Mesenchymal stem cell (in vitro differentiated cells and primary cell): ENCODE data around the gene FAM83C.

ENCODE experiments used
- DNase-seq: peaks from one replicate; pipeline ENCODE4 v3.0.0-alpha.2; 2013
- H2AFZ ChIP-seq: one replicate; pipeline ENCODE4 v1.6.1; 2013; ENCODE audit warnings: low read depth, mild to moderate bottlenecking, control low read depth, inconsistent platforms, low read length, moderate library complexity
- H2AK5ac ChIP-seq: 2 replicates; pipeline ENCODE4 v1.6.1; 2013; ENCODE audit warnings: low read length, moderate library complexity, mild to moderate bottlenecking, inconsistent platforms; ENCODE audit not compliant: severe bottlenecking
- H2BK120ac ChIP-seq: one replicate; pipeline ENCODE4 v1.6.1; 2013; ENCODE audit warnings: low read depth, mild to moderate bottlenecking, inconsistent platforms, low read length, moderate library complexity
- H2BK12ac ChIP-seq, 2 experiments: one replicate each; pipeline ENCODE4 v1.6.1; 2013; ENCODE audit warnings: inconsistent platforms in 2 of 2, low read length in 2 of 2, mild to moderate bottlenecking in 2 of 2, moderate library complexity in 2 of 2, control low read depth in 1 of 2
- H2BK15ac ChIP-seq: one replicate; pipeline ENCODE4 v1.6.1; 2013; ENCODE audit warnings: mild to moderate bottlenecking, low read depth, inconsistent platforms; ENCODE audit not compliant: poor library complexity, severe bottlenecking
- H2BK5ac ChIP-seq: 2 replicates; pipeline ENCODE4 v1.6.1; 2013; ENCODE audit warnings: low read depth, mild to moderate bottlenecking, low read length, control low read depth, inconsistent platforms; ENCODE audit not compliant: poor library complexity, severe bottlenecking
- H3K14ac ChIP-seq, 2 experiments: one replicate each; pipeline ENCODE4 v1.6.1; 2013; ENCODE audit warnings: inconsistent platforms in 2 of 2, low read length in 2 of 2, control low read depth in 1 of 2, mild to moderate bottlenecking in 1 of 2, moderate library complexity in 1 of 2
- H3K18ac ChIP-seq, 2 experiments: one replicate each; pipeline ENCODE4 v1.6.1; 2013; ENCODE audit warnings: inconsistent platforms in 2 of 2, low read length in 2 of 2, control low read depth in 1 of 2, low read depth in 1 of 2, mild to moderate bottlenecking in 1 of 2
- H3K23ac ChIP-seq, 2 experiments: one replicate each; pipeline ENCODE4 v1.6.1; 2013; ENCODE audit warnings: inconsistent platforms in 2 of 2, low read length in 2 of 2, mild to moderate bottlenecking in 2 of 2, moderate library complexity in 2 of 2, control low read depth in 1 of 2
- H3K27ac ChIP-seq: 2 replicates; pipeline ENCODE4 v1.5.1; 2013; ENCODE audit warnings: mild to moderate bottlenecking, moderate library complexity, low read length, control low read depth, inconsistent platforms; ENCODE audit not compliant: poor library complexity, severe bottlenecking
- H3K27me3 ChIP-seq, 2 experiments: 2 replicates each; pipeline versions ENCODE4 v1.6.1 to v1.7.0; 2013; ENCODE audit warnings: low read length in 2 of 2, mild to moderate bottlenecking in 2 of 2, moderate library complexity in 2 of 2, control low read depth in 1 of 2, inconsistent platforms in 1 of 2; ENCODE audit not compliant: control insufficient read depth in 1 of 2, insufficient read depth in 1 of 2
- H3K36me3 ChIP-seq, 2 experiments: 2 replicates each; pipeline versions ENCODE4 v1.6.1 to v1.7.0; 2013; ENCODE audit warnings: low read length in 2 of 2, control low read depth in 1 of 2, inconsistent platforms in 1 of 2, low read depth in 1 of 2, mild to moderate bottlenecking in 1 of 2; ENCODE audit not compliant: insufficient read depth in 2 of 2, control insufficient read depth in 1 of 2
- H3K4ac ChIP-seq, 2 experiments: one replicate each; pipeline ENCODE4 v1.6.1; 2013; ENCODE audit warnings: inconsistent platforms in 2 of 2, low read length in 2 of 2, mild to moderate bottlenecking in 2 of 2, moderate library complexity in 2 of 2, control low read depth in 1 of 2, low read depth in 1 of 2
- H3K4me1 ChIP-seq: 2 replicates; pipeline ENCODE4 v1.6.1; 2013; ENCODE audit warnings: low read depth, low read length, control low read depth; ENCODE audit not compliant: control insufficient read depth, insufficient read depth
- H3K4me2 ChIP-seq: 2 replicates; pipeline ENCODE4 v1.6.1; 2013; ENCODE audit warnings: low read length, mild to moderate bottlenecking, inconsistent platforms; ENCODE audit not compliant: poor library complexity, severe bottlenecking
- H3K4me3 ChIP-seq, 2 experiments: 2 replicates each; pipeline versions ENCODE4 v1.5.1 to v1.7.0; 2013; ENCODE audit warnings: low read length in 2 of 2, mild to moderate bottlenecking in 2 of 2, control low read depth in 1 of 2, low read depth in 1 of 2; ENCODE audit not compliant: insufficient read depth in 1 of 2
- H3K79me1 ChIP-seq: replicated peaks from 2 replicates; pipeline ENCODE4 v1.6.1; 2013; ENCODE audit warnings: mild to moderate bottlenecking, control low read depth, low read length, inconsistent platforms; ENCODE audit not compliant: poor library complexity, severe bottlenecking
- H3K9ac ChIP-seq: 2 replicates; pipeline ENCODE4 v1.7.0; 2013; ENCODE audit warnings: mild to moderate bottlenecking, low read length, moderate library complexity
- H3K9me3 ChIP-seq: 2 replicates; pipeline ENCODE4 v1.7.0; 2013; ENCODE audit warnings: mild to moderate bottlenecking, low read length; ENCODE audit not compliant: control insufficient read depth
- H4K8ac ChIP-seq: one replicate; pipeline ENCODE4 v1.6.1; 2013; ENCODE audit warnings: inconsistent platforms, mild to moderate bottlenecking, low read length, moderate library complexity
- H4K91ac ChIP-seq: one replicate; pipeline ENCODE4 v1.6.1; 2013; ENCODE audit warnings: mild to moderate bottlenecking, low read length, inconsistent platforms
- WGBS: methylation state at CpG from one replicate; pipeline ENCODE4 v1.1.7; 2013; ENCODE audit warnings: mixed read lengths; 5-methylcytosine and 5-hydroxymethylcytosine counted together

The FAM83C gene

DNA sequence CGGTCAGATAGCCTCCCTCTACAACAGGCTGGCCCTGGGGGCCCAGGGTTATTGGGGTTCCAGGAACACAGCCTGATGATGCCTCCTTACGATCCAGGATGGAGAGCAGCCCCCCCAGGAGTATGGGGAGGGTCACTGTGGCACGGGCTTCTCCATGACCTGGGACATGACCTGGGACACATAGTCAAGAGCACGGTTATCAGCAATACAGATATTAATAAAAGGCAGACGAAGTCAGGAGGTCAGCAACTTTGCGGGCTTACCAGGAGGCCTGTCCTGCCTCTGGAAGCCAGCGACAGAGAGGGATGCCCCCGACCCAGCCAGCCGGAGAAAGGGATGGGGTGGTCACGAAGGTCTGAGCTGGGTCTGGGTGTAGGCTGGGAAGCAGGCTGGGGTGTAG, 15.1 kb downstream of the FAM83C start:
- peak overlapping the region; percentile 26 for H2BK5ac ChIP-seq
- peak overlapping the region in 1 of 2 experiments; percentile 95 for H3K14ac ChIP-seq
- H3K4ac ChIP-seq = peak overlapping the region; percentile 57 to 92
- H3K18ac ChIP-seq = peak overlapping the region; percentile 70 to 79
- peak overlapping the region; percentile 7 for H2BK15ac ChIP-seq
- peak overlapping the region; percentile 43 for H2AFZ ChIP-seq
- H4K91ac ChIP-seq = peak overlapping the region; percentile 85
- no peaks in the 10 kb centered on the region for H3K9me3 ChIP-seq
- WGBS = 21% methylated on average over 10 of the region's 10 CpGs
- peaks cover 69 to 70% of the 10 kb centered on the region in 2 experiments for H3K36me3 ChIP-seq
- peak overlapping the region; percentile 73 for H4K8ac ChIP-seq
- H3K4me1 ChIP-seq = peaks cover 47% of the 10 kb centered on the region
- peak overlapping the region; percentile 95 for H3K27ac ChIP-seq
- H3K27me3 ChIP-seq = no peaks in the 10 kb centered on the region
- peak overlapping the region; percentile 50 for H3K4me2 ChIP-seq
- H3K4me3 ChIP-seq = peak overlapping the region; percentile 60 to 97
- peak overlapping the region; percentile 58 for H2BK120ac ChIP-seq
- DNase-seq = no peak
- peaks cover 12% of the 10 kb centered on the region for H3K79me1 ChIP-seq
- peak overlapping the region in 1 of 2 experiments; percentile 12 for H2BK12ac ChIP-seq
- H2AK5ac ChIP-seq = peak overlapping the region; percentile 21
- H3K9ac ChIP-seq = peak overlapping the region; percentile 98
- peak overlapping the region in 1 of 2 experiments; percentile 68 for H3K23ac ChIP-seq

GRCh38 chr20:35276408-35276807, 15.8 kb downstream of the FAM83C start:
- 95% methylated on average over 2 of the region's 6 CpGs for WGBS
- peaks cover 65 to 72% of the 10 kb centered on the region in 2 experiments for H3K36me3 ChIP-seq
- DNase-seq = no peak

GRCh38 chr20:35275741-35276251, 16.4 kb downstream of the FAM83C start:
- Histone ChIP-seq H2AFZ (no peak overlapping the region), H3K18ac (no peak overlapping the region), H3K27me3 (no peaks in the 10 kb centered on the region), H3K23ac (no peak overlapping the region), H3K4me1 (peaks cover 53% of the 10 kb centered on the region), H3K27ac (no peak overlapping the region), H3K36me3 (peaks cover 66 to 71% of the 10 kb centered on the region in 2 experiments), H3K4me2 (no peak overlapping the region), H4K91ac (no peak overlapping the region), H4K8ac (no peak overlapping the region), H3K4me3 (no peak overlapping the region), H3K9ac (peak overlapping the region; percentile 98), H2AK5ac (peak overlapping the region; percentile 53), H2BK5ac (no peak overlapping the region), H2BK15ac (no peak overlapping the region), H3K79me1 (peaks cover 12% of the 10 kb centered on the region), H3K4ac (no peak overlapping the region), H2BK12ac (peak overlapping the region in 1 of 2 experiments; percentile 43), H2BK120ac (no peak overlapping the region), H3K9me3 (no peaks in the 10 kb centered on the region), H3K14ac (no peak overlapping the region)
- WGBS = 96% methylated on average over 11 of the region's 12 CpGs
- no peak for DNase-seq

More at GRCh38 chr20:35276408-35276807, 15.8 kb downstream of the FAM83C start:
- H3K27me3 ChIP-seq = no peaks in the 10 kb centered on the region
- H4K8ac ChIP-seq = no peak overlapping the region
- no peak overlapping the region for H3K23ac ChIP-seq
- H2AFZ ChIP-seq = no peak overlapping the region
- peak overlapping the region; percentile 98 for H3K9ac ChIP-seq
- peak overlapping the region in 1 of 2 experiments; percentile 97 for H3K4me3 ChIP-seq
- H3K9me3 ChIP-seq = no peaks in the 10 kb centered on the region
- H3K4me1 ChIP-seq = peaks cover 50% of the 10 kb centered on the region
- peak overlapping the region in 1 of 2 experiments; percentile 26 for H2BK12ac ChIP-seq
- no peak overlapping the region for H4K91ac ChIP-seq
- H3K27ac ChIP-seq = peak overlapping the region; percentile 95
- no peak overlapping the region for H2BK15ac ChIP-seq
- peaks cover 12% of the 10 kb centered on the region for H3K79me1 ChIP-seq
- H3K4me2 ChIP-seq = peak overlapping the region; percentile 50
- H2BK120ac ChIP-seq = no peak overlapping the region
- H2BK5ac ChIP-seq = no peak overlapping the region
- H2AK5ac ChIP-seq = peak overlapping the region; percentile 73
- no peak overlapping the region for H3K18ac ChIP-seq
- H3K14ac ChIP-seq = no peak overlapping the region
- H3K4ac ChIP-seq = no peak overlapping the region

- Histone ChIP-seq H3K4me2 (no peak overlapping the region), H3K36me3 (peaks cover 65 to 70% of the 10 kb centered on the region in 2 experiments), H3K4me3 (no peak overlapping the region), H3K18ac (no peak overlapping the region), H3K4me1 (peaks cover 51% of the 10 kb centered on the region), H2BK120ac (no peak overlapping the region), H3K23ac (no peak overlapping the region), H3K9ac (peak overlapping the region; percentile 14), H2BK5ac (no peak overlapping the region), H3K9me3 (no peaks in the 10 kb centered on the region), H2BK12ac (no peak overlapping the region), H2BK15ac (no peak overlapping the region), H4K91ac (no peak overlapping the region), H3K4ac (no peak overlapping the region), H3K27ac (no peak overlapping the region), H3K79me1 (peaks cover 12% of the 10 kb centered on the region), H2AK5ac (no peak overlapping the region), H3K14ac (no peak overlapping the region), H4K8ac (no peak overlapping the region), H2AFZ (no peak overlapping the region), H3K27me3 (no peaks in the 10 kb centered on the region)
- DNase-seq = no peak
- 98% methylated on average over 24 of the region's 24 CpGs for WGBS
Observed at GRCh38 chr20:35274172-35275092, 17.8 kb downstream of the FAM83C start.
